ENCODE results near the gene NHLRC1.

DNA sequence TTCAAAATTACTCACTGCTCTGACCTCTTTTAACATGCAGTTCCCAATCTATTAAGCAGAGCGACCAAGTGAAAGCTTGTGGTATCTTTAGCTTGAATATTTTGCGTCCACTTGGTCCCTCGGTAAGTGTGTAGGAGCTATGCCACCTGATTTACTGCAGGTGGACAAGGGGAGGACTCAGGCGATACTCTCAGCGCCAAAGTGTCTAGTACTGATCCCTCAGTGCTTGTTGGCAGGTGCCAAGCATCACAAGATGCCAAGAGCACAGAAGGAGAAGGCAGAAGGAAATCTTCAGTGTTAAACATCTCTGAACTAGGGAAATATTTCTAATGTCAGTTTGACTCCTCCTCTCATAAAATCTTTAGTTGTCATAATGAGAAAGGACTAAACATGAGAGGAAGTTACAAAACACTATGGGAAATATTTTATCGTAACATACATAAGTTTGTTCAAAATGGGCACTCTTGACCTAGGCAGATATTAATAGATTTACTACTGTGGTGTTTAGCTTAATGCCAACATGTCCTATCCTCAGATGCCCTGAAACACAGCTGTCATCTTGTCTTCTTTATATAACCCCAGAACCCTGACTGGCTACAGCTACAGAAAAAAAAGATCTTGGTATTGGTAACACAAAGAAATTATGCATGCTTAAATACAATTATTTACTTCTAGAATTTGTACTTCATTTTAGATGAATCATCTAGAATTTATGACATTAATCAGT, 19.5 kb downstream of the NHLRC1 start:
- no peak for TF ChIP-seq POLR2A (IDR thresholded peaks at IDR 0.05)
- TF ChIP-seq, protein P1, sequence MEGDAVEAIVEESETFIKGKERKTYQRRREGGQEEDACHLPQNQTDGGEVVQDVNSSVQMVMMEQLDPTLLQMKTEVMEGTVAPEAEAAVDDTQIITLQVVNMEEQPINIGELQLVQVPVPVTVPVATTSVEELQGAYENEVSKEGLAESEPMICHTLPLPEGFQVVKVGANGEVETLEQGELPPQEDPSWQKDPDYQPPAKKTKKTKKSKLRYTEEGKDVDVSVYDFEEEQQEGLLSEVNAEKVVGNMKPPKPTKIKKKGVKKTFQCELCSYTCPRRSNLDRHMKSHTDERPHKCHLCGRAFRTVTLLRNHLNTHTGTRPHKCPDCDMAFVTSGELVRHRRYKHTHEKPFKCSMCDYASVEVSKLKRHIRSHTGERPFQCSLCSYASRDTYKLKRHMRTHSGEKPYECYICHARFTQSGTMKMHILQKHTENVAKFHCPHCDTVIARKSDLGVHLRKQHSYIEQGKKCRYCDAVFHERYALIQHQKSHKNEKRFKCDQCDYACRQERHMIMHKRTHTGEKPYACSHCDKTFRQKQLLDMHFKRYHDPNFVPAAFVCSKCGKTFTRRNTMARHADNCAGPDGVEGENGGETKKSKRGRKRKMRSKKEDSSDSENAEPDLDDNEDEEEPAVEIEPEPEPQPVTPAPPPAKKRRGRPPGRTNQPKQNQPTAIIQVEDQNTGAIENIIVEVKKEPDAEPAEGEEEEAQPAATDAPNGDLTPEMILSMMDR (IDR thresholded peaks at IDR 0.05): no peak

Measured in testis (tissue), 2 donors.